ENCODE results near the gene BBOX1.
A peak's percentile ranks its signal among the peaks of the same experiment; 100 is the strongest.
"Not testable (repeated sequence)": the region's sequence is repeated elsewhere in the genome, so short reads cannot be mapped to it uniquely, and the experiment has no call there.

The BBOX1 gene

DNA sequence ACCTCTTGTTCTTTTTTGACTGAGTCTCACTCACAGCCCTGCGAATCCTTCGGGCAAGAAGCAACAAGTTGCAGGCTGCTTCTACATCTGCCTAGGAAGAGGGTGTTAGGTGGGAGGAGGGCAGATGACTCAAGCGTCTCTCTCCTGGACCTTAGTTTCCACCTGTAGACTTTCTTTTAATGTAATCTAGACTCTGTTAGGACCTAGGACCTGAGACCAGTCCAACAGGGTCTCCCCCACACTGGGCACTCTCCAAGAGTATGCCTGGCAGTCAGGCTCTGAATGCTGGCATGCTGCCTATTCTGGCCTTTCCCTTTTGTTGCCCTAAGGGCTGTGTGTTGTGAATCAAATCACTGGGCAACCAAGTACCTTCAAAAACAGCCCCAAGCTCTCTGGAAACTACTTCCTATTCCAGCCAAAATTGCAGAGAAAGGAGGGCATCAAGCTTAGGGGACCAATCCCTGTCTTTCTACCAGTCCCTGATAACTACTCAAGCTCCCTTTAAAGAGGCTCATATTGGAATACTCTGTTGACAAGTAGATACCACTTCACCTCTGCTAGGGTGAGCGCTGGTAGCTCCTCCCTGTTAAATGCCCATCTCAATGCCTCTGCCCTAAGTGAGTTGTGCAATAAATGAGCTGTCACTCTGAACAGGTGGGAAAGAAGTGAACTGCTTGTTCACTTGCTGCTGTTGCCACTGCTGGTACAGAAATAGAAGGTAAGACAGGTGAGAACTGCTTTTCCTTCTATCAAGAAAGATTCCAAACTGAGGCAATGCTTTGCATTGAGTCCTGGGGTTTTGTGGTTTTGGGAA lies at the start of gene BBOX1:
TSS of gene BBOX1 (plus strand) at position 514 of the 814 bp plus-strand sequence. CDS start 14,616 bp downstream, outside the sequence.
- Histone ChIP-seq H3K27me3 (ENCODE audit: low read depth, low read length) (no peaks in the 10 kb centered on the region), H3K4me3 (ENCODE audit: low read depth in 1 of 2, low read length in 2 of 2) (no peak within 1 kb of the TSS), H3K4me1 (ENCODE audit: control insufficient read depth in 1 of 2, insufficient read depth in 2 of 2, low read length in 2 of 2) (peaks cover 0 to 9% of the 10 kb centered on the region in 2 donors), H3K9me3 (ENCODE audit: control insufficient read depth in 1 of 2, low read length in 2 of 2) (peaks cover 0 to 6% of the 10 kb centered on the region in 2 donors), H3K27ac (ENCODE audit: low read length) (no peak within 1 kb of the TSS), H3K36me3 (ENCODE audit: control insufficient read depth in 1 of 2, insufficient read depth in 2 of 2, low read length in 2 of 2) (no peaks in the 10 kb centered on the region)

GRCh38 chr11:26992031-26992541 lies 48.5 kb upstream of the BBOX1 start:
- peak overlapping the region; percentile 11 for H3K27ac ChIP-seq (ENCODE audit: low read length)
- H3K36me3 ChIP-seq (ENCODE audit: control insufficient read depth in 1 of 2, insufficient read depth in 2 of 2, low read length in 2 of 2), result no peaks in the 10 kb centered on the region
- no peak overlapping the region for H3K4me3 ChIP-seq (ENCODE audit: low read depth in 1 of 2, low read length in 2 of 2)
- H3K9me3 ChIP-seq (ENCODE audit: control insufficient read depth in 1 of 2, low read length in 2 of 2), result no peaks in the 10 kb centered on the region
- H3K27me3 ChIP-seq (ENCODE audit: low read depth, low read length), result no peaks in the 10 kb centered on the region
- H3K4me1 ChIP-seq (ENCODE audit: control insufficient read depth in 1 of 2, insufficient read depth in 2 of 2, low read length in 2 of 2), result peaks cover 0 to 3% of the 10 kb centered on the region in 2 donors

DNA sequence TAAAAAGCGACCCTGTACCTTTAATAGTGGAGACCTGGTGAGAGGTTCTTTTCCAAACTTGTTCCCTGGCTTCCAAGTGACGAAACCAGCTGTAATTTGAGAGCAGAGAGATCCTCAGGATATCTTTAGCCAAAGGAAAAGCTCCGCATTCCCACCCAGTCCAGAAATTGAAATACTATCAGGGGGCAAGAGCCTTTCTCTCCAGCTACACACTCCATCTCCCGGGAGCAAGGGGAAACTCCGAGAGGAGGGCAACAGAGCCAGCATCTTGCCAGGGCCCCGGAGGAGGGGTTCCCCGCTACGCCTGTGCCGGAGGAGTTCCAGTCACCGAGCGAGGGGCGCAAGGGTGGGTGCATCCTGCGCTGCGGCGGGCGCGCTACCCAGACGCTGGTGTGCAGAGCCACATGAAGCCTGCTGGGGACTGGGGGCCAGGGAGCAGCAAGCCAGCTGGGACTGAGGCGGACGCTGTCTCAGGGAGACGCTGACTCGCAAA lies 46.6 kb upstream of the BBOX1 start, which contains the start of gene FIBIN:
TSS of gene FIBIN (plus strand) at position 148 of the 493 bp plus-strand sequence. CDS start 415 bp downstream, outside the sequence.
- H3K4me3 ChIP-seq (ENCODE audit: low read depth in 1 of 2, low read length in 2 of 2), result peak within 1 kb of the TSS; percentile 75 to 87
- no peaks in the 10 kb centered on the region for H3K27me3 ChIP-seq (ENCODE audit: low read depth, low read length)
- no peaks in the 10 kb centered on the region for H3K9me3 ChIP-seq (ENCODE audit: control insufficient read depth in 1 of 2, low read length in 2 of 2)
- H3K36me3 ChIP-seq (ENCODE audit: control insufficient read depth in 1 of 2, insufficient read depth in 2 of 2, low read length in 2 of 2), result no peaks in the 10 kb centered on the region
- H3K4me1 ChIP-seq (ENCODE audit: control insufficient read depth in 1 of 2, insufficient read depth in 2 of 2, low read length in 2 of 2), result peaks cover 0 to 3% of the 10 kb centered on the region in 2 donors
- H3K27ac ChIP-seq (ENCODE audit: low read length), result peak within 1 kb of the TSS; percentile 75

DNA sequence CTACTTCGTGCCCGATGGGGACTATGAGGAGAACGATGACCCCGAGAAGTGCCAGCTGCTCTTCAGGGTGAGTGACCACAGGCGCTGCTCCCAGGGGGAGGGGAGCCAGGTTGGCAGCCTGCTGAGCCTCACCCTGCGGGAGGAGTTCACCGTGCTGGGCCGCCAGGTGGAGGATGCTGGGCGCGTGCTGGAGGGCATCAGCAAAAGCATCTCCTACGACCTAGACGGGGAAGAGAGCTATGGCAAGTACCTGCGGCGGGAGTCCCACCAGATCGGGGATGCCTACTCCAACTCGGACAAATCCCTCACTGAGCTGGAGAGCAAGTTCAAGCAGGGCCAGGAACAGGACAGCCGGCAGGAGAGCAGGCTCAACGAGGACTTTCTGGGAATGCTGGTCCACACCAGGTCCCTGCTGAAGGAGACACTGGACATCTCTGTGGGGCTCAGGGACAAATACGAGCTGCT lies 46.0 kb upstream of the BBOX1 start:
- Histone ChIP-seq H3K4me1 (ENCODE audit: control insufficient read depth in 1 of 2, insufficient read depth in 2 of 2, low read length in 2 of 2) (peaks cover 0 to 3% of the 10 kb centered on the region in 2 donors), H3K27ac (ENCODE audit: low read length) (peak overlapping the region; percentile 75), H3K4me3 (ENCODE audit: low read depth in 1 of 2, low read length in 2 of 2) (peak overlapping the region; percentile 75 to 87)

GRCh38 chr11:26995701-26996460 lies 44.7 kb upstream of the BBOX1 start:
- Histone ChIP-seq H3K4me1 (ENCODE audit: control insufficient read depth in 1 of 2, insufficient read depth in 2 of 2, low read length in 2 of 2) (peaks cover 0 to 3% of the 10 kb centered on the region in 2 donors), H3K27ac (ENCODE audit: low read length) (peak overlapping the region; percentile 6), H3K4me3 (ENCODE audit: low read depth in 1 of 2, low read length in 2 of 2) (peak overlapping the region; percentile 75 to 87), H3K27me3 (ENCODE audit: low read depth, low read length) (no peaks in the 10 kb centered on the region), H3K36me3 (ENCODE audit: control insufficient read depth in 1 of 2, insufficient read depth in 2 of 2, low read length in 2 of 2) (no peaks in the 10 kb centered on the region), H3K9me3 (ENCODE audit: control insufficient read depth in 1 of 2, low read length in 2 of 2) (no peaks in the 10 kb centered on the region)

More for the DNA sequence above, 46.0 kb upstream of the BBOX1 start:
- Histone ChIP-seq H3K27me3 (ENCODE audit: low read depth, low read length) (no peaks in the 10 kb centered on the region), H3K9me3 (ENCODE audit: control insufficient read depth in 1 of 2, low read length in 2 of 2) (no peaks in the 10 kb centered on the region), H3K36me3 (ENCODE audit: control insufficient read depth in 1 of 2, insufficient read depth in 2 of 2, low read length in 2 of 2) (no peaks in the 10 kb centered on the region)

- Histone ChIP-seq H3K27ac (ENCODE audit: low read length) (peak overlapping the region; percentile 40), H3K36me3 (ENCODE audit: control insufficient read depth in 1 of 2, insufficient read depth in 2 of 2, low read length in 2 of 2) (no peaks in the 10 kb centered on the region), H3K4me1 (ENCODE audit: control insufficient read depth in 1 of 2, insufficient read depth in 2 of 2, low read length in 2 of 2) (peaks cover 0 to 3% of the 10 kb centered on the region in 2 donors), H3K27me3 (ENCODE audit: low read depth, low read length) (no peaks in the 10 kb centered on the region), H3K9me3 (ENCODE audit: control insufficient read depth in 1 of 2, low read length in 2 of 2) (no peaks in the 10 kb centered on the region), H3K4me3 (ENCODE audit: low read depth in 1 of 2, low read length in 2 of 2) (peak overlapping the region in 1 of 2 donors; percentile 87)
Measured at GRCh38 chr11:26997378-26997777, 43.2 kb upstream of the BBOX1 start.

GRCh38 chr11:27001136-27001730 lies 39.4 kb upstream of the BBOX1 start:
- H3K27ac ChIP-seq (ENCODE audit: low read length); H3K4me3 ChIP-seq (ENCODE audit: low read depth in 1 of 2, low read length in 2 of 2); H3K4me1 ChIP-seq (ENCODE audit: control insufficient read depth in 1 of 2, insufficient read depth in 2 of 2, low read length in 2 of 2); H3K27me3 ChIP-seq (ENCODE audit: low read depth, low read length); H3K9me3 ChIP-seq (ENCODE audit: control insufficient read depth in 1 of 2, low read length in 2 of 2); H3K36me3 ChIP-seq (ENCODE audit: control insufficient read depth in 1 of 2, insufficient read depth in 2 of 2, low read length in 2 of 2): not testable (repeated sequence)

DNA sequence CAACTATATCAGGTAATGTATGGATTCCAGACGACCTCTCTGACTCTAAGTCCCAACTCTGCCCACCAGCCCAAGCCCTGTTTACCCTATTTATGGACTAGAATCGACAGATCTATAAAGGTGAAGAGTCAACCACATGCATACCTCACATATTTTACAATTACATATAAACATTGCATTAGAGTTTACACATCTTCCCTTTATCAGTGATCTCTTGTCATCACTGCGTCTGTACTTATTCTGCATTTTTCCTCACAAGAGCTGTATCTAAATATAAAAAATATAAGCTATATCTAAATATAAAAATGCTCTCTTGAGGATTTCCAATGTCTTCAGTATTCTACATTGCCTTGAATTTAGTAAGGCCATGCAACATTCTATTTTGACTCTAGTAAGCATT lies 38.2 kb upstream of the BBOX1 start:
- no peak overlapping the region for H3K4me3 ChIP-seq (ENCODE audit: low read depth in 1 of 2, low read length in 2 of 2)
- no peak overlapping the region for H3K27ac ChIP-seq (ENCODE audit: low read length)
- no peaks in the 10 kb centered on the region for H3K4me1 ChIP-seq (ENCODE audit: control insufficient read depth in 1 of 2, insufficient read depth in 2 of 2, low read length in 2 of 2)
- H3K36me3 ChIP-seq (ENCODE audit: control insufficient read depth in 1 of 2, insufficient read depth in 2 of 2, low read length in 2 of 2), result no peaks in the 10 kb centered on the region
- no peaks in the 10 kb centered on the region for H3K27me3 ChIP-seq (ENCODE audit: low read depth, low read length)
- no peaks in the 10 kb centered on the region for H3K9me3 ChIP-seq (ENCODE audit: control insufficient read depth in 1 of 2, low read length in 2 of 2)

DNA sequence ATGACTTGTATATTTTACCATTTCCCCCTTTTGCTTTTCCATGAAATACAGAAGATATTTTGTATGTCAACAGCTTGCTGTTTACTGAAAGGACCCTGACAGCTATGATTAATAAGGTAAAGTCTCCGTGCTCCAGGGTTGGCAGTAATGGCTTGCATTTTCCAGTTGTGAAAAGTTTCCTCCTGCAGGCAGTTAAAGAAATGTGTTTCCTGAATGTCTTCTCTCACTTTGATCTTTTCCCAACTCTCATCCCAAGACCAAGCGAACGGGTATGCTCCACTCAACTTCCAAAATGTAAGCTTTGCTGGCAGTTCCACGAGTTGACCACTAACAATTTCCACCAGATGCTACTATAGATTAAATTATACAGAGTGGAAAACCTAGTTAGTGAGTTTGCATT lies 37.8 kb upstream of the BBOX1 start:
- Histone ChIP-seq H3K27me3 (ENCODE audit: low read depth, low read length) (no peaks in the 10 kb centered on the region), H3K4me3 (ENCODE audit: low read depth in 1 of 2, low read length in 2 of 2) (no peak overlapping the region), H3K9me3 (ENCODE audit: control insufficient read depth in 1 of 2, low read length in 2 of 2) (no peaks in the 10 kb centered on the region), H3K27ac (ENCODE audit: low read length) (no peak overlapping the region), H3K4me1 (ENCODE audit: control insufficient read depth in 1 of 2, insufficient read depth in 2 of 2, low read length in 2 of 2) (no peaks in the 10 kb centered on the region), H3K36me3 (ENCODE audit: control insufficient read depth in 1 of 2, insufficient read depth in 2 of 2, low read length in 2 of 2) (no peaks in the 10 kb centered on the region)

DNA sequence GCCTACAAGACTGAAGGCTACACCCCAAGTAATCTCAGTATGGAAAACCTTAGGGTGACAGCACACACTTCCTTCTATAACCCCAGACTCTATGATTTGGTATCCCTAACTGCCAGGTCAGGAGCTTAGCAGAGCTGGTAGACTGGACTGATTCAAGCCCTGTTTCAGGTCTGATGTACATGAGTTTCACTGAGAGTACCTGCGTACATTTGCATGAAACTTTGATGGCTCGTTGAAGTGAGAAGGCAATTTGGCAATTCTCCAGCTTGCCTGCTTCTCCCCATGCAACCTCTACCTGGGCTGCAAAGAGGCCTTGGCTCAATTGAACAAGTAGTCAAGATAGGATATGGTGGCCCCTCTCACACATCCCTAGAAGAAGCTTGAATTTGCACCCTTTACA lies 36.5 kb upstream of the BBOX1 start:
- Histone ChIP-seq H3K27ac (ENCODE audit: low read length) (no peak overlapping the region), H3K4me3 (ENCODE audit: low read depth in 1 of 2, low read length in 2 of 2) (no peak overlapping the region), H3K4me1 (ENCODE audit: control insufficient read depth in 1 of 2, insufficient read depth in 2 of 2, low read length in 2 of 2) (no peaks in the 10 kb centered on the region), H3K27me3 (ENCODE audit: low read depth, low read length) (no peaks in the 10 kb centered on the region), H3K9me3 (ENCODE audit: control insufficient read depth in 1 of 2, low read length in 2 of 2) (no peaks in the 10 kb centered on the region), H3K36me3 (ENCODE audit: control insufficient read depth in 1 of 2, insufficient read depth in 2 of 2, low read length in 2 of 2) (no peaks in the 10 kb centered on the region)

Measured in muscle layer of duodenum (tissue), 2 donors.